Sigmoid colon (tissue), 7 donors: ENCODE results near the gene STOML1. TPM values are rescaled to one million over a fixed set of nuclear protein-coding genes. Genes with fewer than 3 reads are reported as not detected.

Source experiments
- DNase-seq: peaks from one replicate; pipeline ENCODE4 v3.0.0-alpha.2; 2019
- H3K27ac ChIP-seq, 4 donors: fragments of 200-600 bp; sonication (generic); one replicate each; pipeline ENCODE4 v1.5.1; 2016 to 2019; ENCODE audit warnings: mild to moderate bottlenecking in 1 of 4
- H3K27me3 ChIP-seq, 3 donors: fragments of 200-600 bp; sonication (generic); one replicate each; pipeline ENCODE4 v1.5.1; 2019; ENCODE audit warnings: mild to moderate bottlenecking in 1 of 3
- H3K36me3 ChIP-seq, 4 donors: fragments of 200-600 bp; sonication (generic); one replicate each; pipeline ENCODE4 v1.5.1; 2016 to 2019
- H3K4me1 ChIP-seq, 4 donors: fragments of 200-600 bp; sonication (generic); one replicate each; pipeline ENCODE4 v1.5.1; 2017 to 2019
- H3K4me3 ChIP-seq, 4 donors: fragments of 200-600 bp; sonication (generic); one replicate each; pipeline ENCODE4 v1.5.1; 2017 to 2019; ENCODE audit warnings: mild to moderate bottlenecking in 2 of 4, moderate library complexity in 1 of 4
- H3K9me3 ChIP-seq, 4 donors: fragments of 200-600 bp in 3 of 4; sonication (generic) in 3 of 4; one replicate each; pipeline versions ENCODE4 v1.5.1 to v1.6.1; 2013 to 2019
- EP300 ChIP-seq, 4 donors: sonication (generic); formaldehyde crosslinking; IDR thresholded peaks; one replicate each; pipeline ENCODE4 v1.6.1; 2017; ENCODE audit warnings: antibody characterized with exemption in 4 of 4
- POLR2A ChIP-seq, 2 donors: fragments of 450-650 bp; IDR thresholded peaks; one replicate each; pipeline ENCODE4 v1.6.1; 2016; ENCODE audit warnings: antibody characterized with exemption in 2 of 2, mild to moderate bottlenecking in 2 of 2, moderate library complexity in 2 of 2
- POLR2AphosphoS5 ChIP-seq, 4 donors: sonication (generic); formaldehyde crosslinking; IDR thresholded peaks; one replicate each; pipeline ENCODE4 v1.6.1; 2017; ENCODE audit warnings: antibody characterized with exemption in 4 of 4
- WGBS, 2 donors: extraction: QIAGEN DNeasy Blood & Tissue Kit; methylation state at CpG; one replicate each; pipeline ENCODE4 v1.1.7; 2013; 5-methylcytosine and 5-hydroxymethylcytosine counted together
- intact Hi-C: fragments of 100-400 bp; cut with DNase I; formaldehyde crosslinking; loops from one replicate; pipeline ENCODE4 v1.15.1; 2023
- polyA plus RNA-seq, 3 donors: library from polyadenylated mRNA; stranded (reverse); fragments of 200-250 nt; gene quantifications; one replicate each; pipeline ENCODE4 v1.2.3, GENCODE V29; 2013
- total RNA-seq, 4 donors: library from RNA; depleted of rRNA; stranded (reverse); fragments of >200 nt; gene quantifications; one replicate each; pipeline ENCODE4 v1.1.0, GENCODE V29; 2016
- TF ChIP-seq, protein P1 (sequence below), 4 experiments: fragments of 450-650 bp in 3 of 4; fragments of 200-600 bp in 1 of 4; IDR thresholded peaks; one replicate each; pipeline ENCODE4 v1.5.1; 2016 to 2019; ENCODE audit warnings: antibody characterized with exemption in 4 of 4, mild to moderate bottlenecking in 3 of 4, moderate library complexity in 2 of 4
- donor health status: healthy with polysubstance abuse.
- donor health status: Bipolar disorder and iron deficiency.
- donor health status: healthy.

STOML1 gene
- total and polyA plus RNA-seq, 7 donors, result 3.5 to 18.5 (median 13.2) TPM

DNA sequence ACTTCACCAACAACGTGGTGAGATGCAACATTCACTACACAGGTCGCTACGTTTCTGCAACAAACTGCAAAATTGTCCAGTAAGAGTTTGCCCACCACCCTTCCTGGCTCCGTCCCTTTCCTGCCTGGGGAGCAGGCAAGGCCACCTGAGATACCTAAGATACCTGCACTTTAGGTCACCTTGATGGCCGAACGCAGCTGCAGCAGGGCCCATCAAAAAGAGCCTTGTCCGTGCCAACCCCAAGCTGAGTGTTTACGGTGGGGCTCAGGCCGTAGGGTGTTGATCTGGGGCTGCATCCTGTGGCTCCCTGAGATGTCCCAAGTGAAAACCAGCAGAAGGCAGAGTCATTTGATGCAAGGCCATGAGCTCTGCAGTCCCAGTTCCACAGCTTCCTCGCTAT lies 42.6 kb downstream of the STOML1 start:
- Histone ChIP-seq H3K36me3 (peaks cover 0 to 16% (median 7%) of the 10 kb centered on the region in 4 donors), H3K4me3 (no peak overlapping the region), H3K4me1 (peaks cover 0 to 28% (median 18%) of the 10 kb centered on the region in 4 donors), H3K9me3 (no peaks in the 10 kb centered on the region), H3K27ac (no peak overlapping the region), H3K27me3 (no peaks in the 10 kb centered on the region)
- 91 to 93% methylated on average over 10 of the region's 10 CpGs for WGBS, 2 donors
- intact Hi-C loops, result no loop called here
- no peak for DNase-seq
- TF ChIP-seq POLR2AphosphoS5 (IDR thresholded peaks at IDR 0.05) (no peak), POLR2A (IDR thresholded peaks at IDR 0.05) (no peak), EP300 (IDR thresholded peaks at IDR 0.05) (no peak)
- TF ChIP-seq, protein P1, sequence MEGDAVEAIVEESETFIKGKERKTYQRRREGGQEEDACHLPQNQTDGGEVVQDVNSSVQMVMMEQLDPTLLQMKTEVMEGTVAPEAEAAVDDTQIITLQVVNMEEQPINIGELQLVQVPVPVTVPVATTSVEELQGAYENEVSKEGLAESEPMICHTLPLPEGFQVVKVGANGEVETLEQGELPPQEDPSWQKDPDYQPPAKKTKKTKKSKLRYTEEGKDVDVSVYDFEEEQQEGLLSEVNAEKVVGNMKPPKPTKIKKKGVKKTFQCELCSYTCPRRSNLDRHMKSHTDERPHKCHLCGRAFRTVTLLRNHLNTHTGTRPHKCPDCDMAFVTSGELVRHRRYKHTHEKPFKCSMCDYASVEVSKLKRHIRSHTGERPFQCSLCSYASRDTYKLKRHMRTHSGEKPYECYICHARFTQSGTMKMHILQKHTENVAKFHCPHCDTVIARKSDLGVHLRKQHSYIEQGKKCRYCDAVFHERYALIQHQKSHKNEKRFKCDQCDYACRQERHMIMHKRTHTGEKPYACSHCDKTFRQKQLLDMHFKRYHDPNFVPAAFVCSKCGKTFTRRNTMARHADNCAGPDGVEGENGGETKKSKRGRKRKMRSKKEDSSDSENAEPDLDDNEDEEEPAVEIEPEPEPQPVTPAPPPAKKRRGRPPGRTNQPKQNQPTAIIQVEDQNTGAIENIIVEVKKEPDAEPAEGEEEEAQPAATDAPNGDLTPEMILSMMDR (IDR thresholded peaks at IDR 0.05), result no peak

DNA sequence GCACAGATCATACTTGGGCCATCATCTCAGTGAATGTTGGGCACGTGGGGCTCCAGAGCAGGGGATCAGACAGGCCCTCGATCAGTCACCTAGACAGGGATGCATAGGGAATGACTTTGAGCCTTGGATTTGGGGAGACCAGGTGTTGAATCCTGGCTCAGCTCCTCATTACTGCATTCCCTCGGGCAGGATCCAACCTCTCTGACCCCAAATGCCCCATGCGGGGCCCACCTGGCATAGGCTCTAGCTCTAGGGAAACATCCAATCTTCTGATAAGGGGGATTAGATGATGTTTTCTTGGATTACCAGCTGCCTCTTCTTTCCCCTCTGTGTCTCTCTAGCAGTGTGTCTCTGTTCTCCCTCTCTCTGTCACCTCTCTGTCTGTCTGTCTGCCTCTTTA lies 43.1 kb downstream of the STOML1 start:
- H3K36me3 ChIP-seq, result peaks cover 0 to 16% (median 7%) of the 10 kb centered on the region in 4 donors
- H3K9me3 ChIP-seq, result no peaks in the 10 kb centered on the region
- no peaks in the 10 kb centered on the region for H3K27me3 ChIP-seq
- H3K27ac ChIP-seq, result no peak overlapping the region
- intact Hi-C loops, result no loop called here
- H3K4me3 ChIP-seq, result no peak overlapping the region
- TF ChIP-seq, protein P1 (IDR thresholded peaks at IDR 0.05), result no peak
- no peak for TF ChIP-seq POLR2AphosphoS5 (IDR thresholded peaks at IDR 0.05)
- no peak for TF ChIP-seq POLR2A (IDR thresholded peaks at IDR 0.05)
- no peak for TF ChIP-seq EP300 (IDR thresholded peaks at IDR 0.05)
- H3K4me1 ChIP-seq, result peaks cover 0 to 31% (median 18%) of the 10 kb centered on the region in 4 donors
- no peak for DNase-seq
- WGBS, 2 donors, result 77 to 80% methylated on average over 4 of the region's 4 CpGs

DNA sequence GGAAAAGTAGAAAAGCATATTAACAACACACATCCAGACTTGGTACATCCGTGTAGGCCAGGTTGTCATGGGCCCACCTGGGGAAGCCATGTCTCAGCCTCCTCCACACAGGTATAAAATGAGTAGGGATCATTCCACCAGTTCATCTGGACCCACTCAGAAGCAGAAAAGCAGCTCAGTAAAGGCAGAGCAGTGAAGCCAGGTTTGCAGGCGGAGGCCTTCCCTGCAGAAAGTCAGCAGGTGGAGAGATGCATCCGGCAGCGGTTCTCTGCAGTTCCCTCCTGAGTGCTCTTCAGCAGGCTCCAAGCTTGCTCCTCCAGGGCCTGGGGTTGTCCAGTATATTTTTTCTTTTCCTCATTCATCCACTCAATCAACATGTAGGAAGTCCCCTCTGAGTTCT lies 43.7 kb downstream of the STOML1 start:
- no peak for DNase-seq
- H3K4me1 ChIP-seq, result peaks cover 0 to 31% (median 18%) of the 10 kb centered on the region in 4 donors
- TF ChIP-seq POLR2AphosphoS5 (IDR thresholded peaks at IDR 0.05) (no peak), EP300 (IDR thresholded peaks at IDR 0.05) (no peak), POLR2A (IDR thresholded peaks at IDR 0.05) (no peak)
- TF ChIP-seq, protein P1 (IDR thresholded peaks at IDR 0.05), result no peak
- intact Hi-C loops, result no loop called here
- H3K36me3 ChIP-seq, result peaks cover 0 to 16% (median 7%) of the 10 kb centered on the region in 4 donors
- H3K4me3 ChIP-seq, result no peak overlapping the region
- no peak overlapping the region for H3K27ac ChIP-seq
- no peaks in the 10 kb centered on the region for H3K27me3 ChIP-seq
- H3K9me3 ChIP-seq, result no peaks in the 10 kb centered on the region
- 92 to 96% methylated on average over 4 of the region's 4 CpGs for WGBS, 2 donors

DNA sequence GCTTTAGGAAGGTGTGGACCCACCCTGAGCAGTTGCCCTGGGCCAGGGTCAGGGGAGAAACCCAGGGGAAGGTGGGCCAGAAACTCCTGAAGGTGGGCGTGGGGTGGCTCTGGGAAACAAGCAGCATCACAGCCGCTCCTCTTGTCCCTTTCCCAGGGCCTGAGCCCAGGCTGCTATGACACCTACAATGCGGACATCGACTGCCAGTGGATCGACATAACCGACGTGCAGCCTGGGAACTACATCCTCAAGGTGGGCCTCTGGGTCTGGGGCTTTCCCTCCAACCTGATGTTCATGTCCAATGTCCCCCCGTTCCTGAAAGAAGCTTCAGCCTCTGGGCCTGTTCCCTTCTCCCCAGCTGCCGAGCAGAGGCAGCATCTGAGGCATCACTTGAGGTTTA lies 44.4 kb downstream of the STOML1 start:
- intact Hi-C loops, result no loop called here
- Histone ChIP-seq H3K27me3 (no peaks in the 10 kb centered on the region), H3K27ac (no peak overlapping the region), H3K9me3 (no peaks in the 10 kb centered on the region), H3K4me3 (no peak overlapping the region), H3K4me1 (peaks cover 0 to 30% (median 18%) of the 10 kb centered on the region in 4 donors), H3K36me3 (peaks cover 0 to 16% (median 6%) of the 10 kb centered on the region in 4 donors)
- TF ChIP-seq POLR2A (IDR thresholded peaks at IDR 0.05) (no peak), POLR2AphosphoS5 (IDR thresholded peaks at IDR 0.05) (no peak), EP300 (IDR thresholded peaks at IDR 0.05) (no peak)
- TF ChIP-seq, protein P1 (IDR thresholded peaks at IDR 0.05), result no peak
- DNase-seq, result no peak
- WGBS, 2 donors, result 94 to 95% methylated on average over 9 of the region's 9 CpGs

DNA sequence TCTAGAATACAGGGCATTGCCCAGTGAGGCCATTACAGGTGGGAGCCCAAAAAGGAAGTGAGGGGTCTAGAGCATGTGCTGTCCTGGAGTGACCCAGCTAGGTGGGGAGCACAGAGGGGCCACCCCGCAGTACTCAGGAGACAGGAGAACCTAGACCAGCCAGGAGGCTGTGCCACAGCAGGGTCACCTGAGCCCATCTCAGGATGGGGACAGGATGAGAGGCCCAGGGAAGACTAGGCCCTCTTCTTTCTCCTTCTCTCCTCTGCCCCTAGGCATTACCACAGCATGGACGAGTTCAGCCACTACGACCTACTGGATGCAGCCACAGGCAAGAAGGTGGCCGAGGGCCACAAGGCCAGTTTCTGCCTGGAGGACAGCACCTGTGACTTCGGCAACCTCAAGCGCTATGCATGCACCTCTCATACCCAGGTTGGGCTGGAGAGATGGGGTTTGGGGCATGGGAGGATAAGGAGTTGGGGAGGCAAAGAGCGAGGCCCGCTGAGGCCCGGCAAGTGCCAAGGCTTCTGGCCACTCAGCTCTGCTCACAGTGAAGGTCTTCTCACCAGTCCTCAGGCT lies 45.2 kb downstream of the STOML1 start:
- TF ChIP-seq EP300 (IDR thresholded peaks at IDR 0.05) (no peak), POLR2A (IDR thresholded peaks at IDR 0.05) (no peak), POLR2AphosphoS5 (IDR thresholded peaks at IDR 0.05) (no peak)
- WGBS, 2 donors, result 96 to 97% methylated on average over 9 of the region's 9 CpGs
- H3K4me1 ChIP-seq, result peaks cover 0 to 22% (median 13%) of the 10 kb centered on the region in 4 donors
- no peak overlapping the region for H3K27ac ChIP-seq
- intact Hi-C loops, result no loop called here
- no peaks in the 10 kb centered on the region for H3K9me3 ChIP-seq
- H3K4me3 ChIP-seq, result no peak overlapping the region
- no peak for DNase-seq
- no peaks in the 10 kb centered on the region for H3K27me3 ChIP-seq
- H3K36me3 ChIP-seq, result peaks cover 0 to 16% (median 5%) of the 10 kb centered on the region in 4 donors
